Cardiac septum (tissue), 1 donor: ENCODE data around the gene CCDC169. TPM values are rescaled to one million over a fixed set of nuclear protein-coding genes. Genes with fewer than 3 reads are reported as not detected.

Source experiments
- total RNA-seq: library from RNA; stranded (reverse); fragmentation: NEBNext Ultra II Directional; extraction: Animal tissue kit (Norgen Biotek cat#: 25700); gene quantifications from one replicate; pipeline ENCODE4 v1.2.1, GENCODE V29; 2021
- donor health status: DM: no; HTN: no; CAD: no.

CCDC169 gene
- total RNA-seq, 1 donor from 2014 or later, result 2.2 TPM

Other genes with a start within 250 kb of the CCDC169 start
- gene DCLK1, start 166.4 kb downstream of the CCDC169 start, total RNA-seq, result 13.8 TPM
- gene SOHLH2, start 83.3 kb downstream of the CCDC169 start, total RNA-seq, result 1.0 TPM
- 36.8 TPM for gene SPART, start 48.6 kb upstream of the CCDC169 start, total RNA-seq
- gene CCNA1, start 134.7 kb upstream of the CCDC169 start, total RNA-seq, result 2.0 TPM